Lung (tissue), 12 donors: ENCODE results near the gene WFS1. TPM values are rescaled to one million over a fixed set of nuclear protein-coding genes. Genes with fewer than 3 reads are reported as not detected.

Source experiments
- ATAC-seq: fragments of 200-7000 bp; cut with Tn5 transposase; one replicate; pipeline ENCODE4 v1.9.1; 2020; ENCODE audit warnings: moderate number of reproducible peaks; ENCODE audit not compliant: insufficient read depth, low FRiP score
- DNase-seq, 3 donors: peaks; one replicate each; pipeline ENCODE4 v3.0.0-alpha.2; 2013 to 2017
- H3K27ac ChIP-seq, 2 donors: one replicate each; pipeline ENCODE4 v1.5.1; 2013; ENCODE audit warnings: mild to moderate bottlenecking in 2 of 2, moderate library complexity in 2 of 2, control low read depth in 1 of 2, inconsistent platforms in 1 of 2, low read depth in 1 of 2, low read length in 1 of 2
- H3K27me3 ChIP-seq, 3 donors: one replicate each; pipeline ENCODE4 v1.5.1; 2013; ENCODE audit warnings: low read length in 2 of 3; ENCODE audit not compliant: control insufficient read depth in 3 of 3, insufficient read depth in 3 of 3
- H3K36me3 ChIP-seq, 4 donors: one replicate each; pipeline ENCODE4 v1.5.1; 2013; ENCODE audit warnings: low read length in 4 of 4, mild to moderate bottlenecking in 1 of 4, moderate library complexity in 1 of 4; ENCODE audit not compliant: control insufficient read depth in 4 of 4, insufficient read depth in 4 of 4
- H3K4me1 ChIP-seq, 5 donors: one replicate each; pipeline ENCODE4 v1.5.1; 2013; ENCODE audit warnings: low read length in 5 of 5, mild to moderate bottlenecking in 2 of 5, moderate library complexity in 1 of 5; ENCODE audit not compliant: control insufficient read depth in 5 of 5, insufficient read depth in 5 of 5
- H3K4me3 ChIP-seq: one replicate; pipeline ENCODE4 v1.5.1; 2013; ENCODE audit warnings: mild to moderate bottlenecking, control low read depth, moderate library complexity
- H3K9ac ChIP-seq, 2 donors: one replicate each; pipeline ENCODE4 v1.5.1; 2013; ENCODE audit warnings: low read length in 2 of 2, control low read depth in 1 of 2; ENCODE audit not compliant: insufficient read depth in 1 of 2
- H3K9me3 ChIP-seq, 4 donors: one replicate each; pipeline ENCODE4 v1.5.1; 2013; ENCODE audit warnings: low read length in 3 of 4, mild to moderate bottlenecking in 1 of 4, moderate library complexity in 1 of 4; ENCODE audit not compliant: control insufficient read depth in 4 of 4, insufficient read depth in 3 of 4
- WGBS, 2 donors: extraction: QIAGEN DNeasy Blood & Tissue Kit; methylation state at CpG; one replicate each; pipeline ENCODE4 v1.1.7; 2013; 5-methylcytosine and 5-hydroxymethylcytosine counted together
- polyA plus RNA-seq, 2 donors: library from polyadenylated mRNA; stranded (reverse); fragments of 200-250 nt; gene quantifications; one replicate each; pipeline ENCODE4 v1.2.1, GENCODE V29; 2013
- total RNA-seq, 2 donors: library from RNA; depleted of rRNA in 1 of 2; stranded (reverse); fragments of >200 nt in 1 of 2; gene quantifications; one replicate each; pipeline ENCODE4 v1.2.1, GENCODE V29; 2014 to 2021
- TF ChIP-seq, protein P1 (sequence below): IDR thresholded peaks from 2 replicates; pipeline ENCODE4 v1.5.1; 2012; ENCODE audit warnings: mild to moderate bottlenecking; ENCODE audit errors: control extremely low read depth, extremely low read depth
- donor health status: control.
- donor health status: control.
- donor health status: Bipolar disorder and iron deficiency.
- donor health status: healthy.
- donor health status: DM: yes; HTN: yes; CAD: no.

The WFS1 gene
- total and polyA plus RNA-seq, 4 donors, result 26.5 to 76.0 (median 30.2) TPM

DNA sequence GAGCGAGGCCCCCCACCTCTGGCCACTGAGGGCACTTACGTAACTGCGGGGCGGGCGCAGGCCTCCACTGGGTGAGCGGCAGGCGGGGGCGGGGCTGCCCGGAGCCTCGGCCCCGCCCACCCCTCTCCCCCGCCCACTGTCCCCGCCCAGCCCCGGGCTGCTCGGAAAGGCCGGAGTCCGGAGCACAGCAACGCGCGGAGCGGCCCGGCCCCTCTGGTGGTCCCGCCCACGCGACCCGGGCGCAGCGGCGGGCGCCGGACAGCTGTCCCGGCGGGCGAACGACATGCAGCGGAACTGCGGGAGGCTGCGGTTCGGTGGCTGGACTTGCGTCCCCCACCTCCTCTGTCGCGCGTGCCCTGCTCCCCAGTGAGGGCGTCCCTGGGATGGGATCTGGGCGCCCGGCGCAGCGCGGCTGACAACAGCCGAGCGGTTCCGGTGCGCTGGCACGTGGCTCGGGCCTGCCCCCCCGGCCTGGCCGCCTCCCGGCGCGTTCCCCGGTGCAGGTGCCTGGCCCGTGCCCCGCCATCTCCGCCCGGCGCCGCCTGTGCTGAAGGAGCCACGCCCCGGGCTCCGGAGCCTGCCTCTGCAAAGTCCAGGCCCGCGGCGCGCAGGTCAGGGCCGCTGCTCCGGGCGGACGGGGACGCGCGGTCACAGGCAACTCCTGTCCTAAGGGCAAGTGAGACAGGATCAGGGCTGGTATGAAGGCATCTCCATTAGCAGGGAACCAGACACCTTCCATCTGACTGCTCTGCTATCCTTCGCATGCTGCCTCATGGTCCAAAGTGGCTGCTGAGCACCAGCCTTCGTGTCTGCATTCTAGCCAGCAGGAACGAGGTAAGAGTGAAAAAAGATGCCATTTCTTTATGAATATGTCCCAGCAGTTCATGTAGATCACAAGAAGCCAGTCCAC is 47.5 kb upstream of the WFS1 start:
- H3K4me3 ChIP-seq, result no peak overlapping the region
- no peak overlapping the region for H3K9ac ChIP-seq
- DNase-seq (peak; percentile 11 to 47 (median 20)), ATAC-seq (peak; percentile 81)
- TF ChIP-seq, protein P1, sequence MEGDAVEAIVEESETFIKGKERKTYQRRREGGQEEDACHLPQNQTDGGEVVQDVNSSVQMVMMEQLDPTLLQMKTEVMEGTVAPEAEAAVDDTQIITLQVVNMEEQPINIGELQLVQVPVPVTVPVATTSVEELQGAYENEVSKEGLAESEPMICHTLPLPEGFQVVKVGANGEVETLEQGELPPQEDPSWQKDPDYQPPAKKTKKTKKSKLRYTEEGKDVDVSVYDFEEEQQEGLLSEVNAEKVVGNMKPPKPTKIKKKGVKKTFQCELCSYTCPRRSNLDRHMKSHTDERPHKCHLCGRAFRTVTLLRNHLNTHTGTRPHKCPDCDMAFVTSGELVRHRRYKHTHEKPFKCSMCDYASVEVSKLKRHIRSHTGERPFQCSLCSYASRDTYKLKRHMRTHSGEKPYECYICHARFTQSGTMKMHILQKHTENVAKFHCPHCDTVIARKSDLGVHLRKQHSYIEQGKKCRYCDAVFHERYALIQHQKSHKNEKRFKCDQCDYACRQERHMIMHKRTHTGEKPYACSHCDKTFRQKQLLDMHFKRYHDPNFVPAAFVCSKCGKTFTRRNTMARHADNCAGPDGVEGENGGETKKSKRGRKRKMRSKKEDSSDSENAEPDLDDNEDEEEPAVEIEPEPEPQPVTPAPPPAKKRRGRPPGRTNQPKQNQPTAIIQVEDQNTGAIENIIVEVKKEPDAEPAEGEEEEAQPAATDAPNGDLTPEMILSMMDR, result no peak
- no peaks in the 10 kb centered on the region for H3K36me3 ChIP-seq
- peaks cover 2 to 22% (median 3%) of the 10 kb centered on the region in 4 donors for H3K9me3 ChIP-seq
- no peaks in the 10 kb centered on the region for H3K4me1 ChIP-seq
- H3K27me3 ChIP-seq, result peaks cover 6 to 32% (median 24%) of the 10 kb centered on the region in 3 donors
- H3K27ac ChIP-seq, result no peak overlapping the region
- 14 to 15% methylated on average over 61 to 84 of the region's 84 CpGs for WGBS, 2 donors

- peaks cover 6 to 28% (median 24%) of the 10 kb centered on the region in 3 donors for H3K27me3 ChIP-seq
- DNase-seq, result no peak
- TF ChIP-seq, protein P1, result no peak
Measured at GRCh38 chr4:6222761-6223292, 46.8 kb upstream of the WFS1 start.

DNA sequence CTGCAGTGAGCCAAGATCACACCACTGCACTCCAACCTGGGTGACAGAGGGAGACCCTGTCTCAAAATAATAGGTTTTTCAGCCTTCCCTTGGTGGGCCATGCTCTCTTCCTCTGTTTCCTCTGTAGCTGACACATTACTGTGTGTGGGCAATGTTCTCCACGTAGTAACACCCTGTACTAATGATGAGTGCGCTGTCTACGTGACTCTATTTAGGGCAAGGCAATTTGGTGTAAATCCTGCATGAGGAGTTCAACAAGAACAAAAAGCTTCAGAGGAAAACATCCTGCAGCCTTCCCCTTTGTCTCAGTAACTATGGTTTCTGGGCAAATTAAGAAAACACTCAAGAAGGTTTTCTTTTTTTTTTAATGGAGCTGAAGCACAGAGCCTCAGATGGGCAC is 44.9 kb upstream of the WFS1 start:
- no peak overlapping the region for H3K27ac ChIP-seq
- DNase-seq (no peak), ATAC-seq (no peak)
- no peak overlapping the region for H3K4me3 ChIP-seq
- TF ChIP-seq, protein P1, result no peak
- H3K4me1 ChIP-seq, result no peaks in the 10 kb centered on the region
- peaks cover 6 to 28% (median 20%) of the 10 kb centered on the region in 3 donors for H3K27me3 ChIP-seq
- no peak overlapping the region for H3K9ac ChIP-seq
- H3K36me3 ChIP-seq, result no peaks in the 10 kb centered on the region
- peaks cover 2 to 22% (median 3%) of the 10 kb centered on the region in 4 donors for H3K9me3 ChIP-seq
- 72 to 79% methylated on average over 3 of the region's 3 CpGs for WGBS, 2 donors

More at GRCh38 chr4:6222761-6223292, 46.8 kb upstream of the WFS1 start:
- no peak overlapping the region for H3K9ac ChIP-seq
- no peaks in the 10 kb centered on the region for H3K36me3 ChIP-seq
- ATAC-seq, result no peak
- WGBS, 2 donors, result 60 to 63% methylated on average over 10 of the region's 10 CpGs
- no peaks in the 10 kb centered on the region for H3K4me1 ChIP-seq
- peaks cover 2 to 22% (median 3%) of the 10 kb centered on the region in 4 donors for H3K9me3 ChIP-seq
- H3K4me3 ChIP-seq, result no peak overlapping the region
- no peak overlapping the region for H3K27ac ChIP-seq
